Melanocyte of skin (primary cell): Measurements from ENCODE around the gene COX14. TPM values are rescaled to one million over a fixed set of nuclear protein-coding genes. Genes with fewer than 3 reads are reported as not detected.

Experiments
- total RNA-seq, 2 donors: library from RNA; depleted of rRNA; stranded (reverse); fragments of >200 nt; gene quantifications; 2 replicates each; pipeline ENCODE4 v1.2.3, GENCODE V29; 2012

Gene COX14
- 10 to 100 TPM; 42.0 to 44.4 TPM for total RNA-seq

GRCh38 chr12:50111693-50112455 is at the start of gene COX14:
COX14 (plus strand) TSS chr12:50112236; CDS start chr12:50120044, 7,808 bp downstream.

DNA sequence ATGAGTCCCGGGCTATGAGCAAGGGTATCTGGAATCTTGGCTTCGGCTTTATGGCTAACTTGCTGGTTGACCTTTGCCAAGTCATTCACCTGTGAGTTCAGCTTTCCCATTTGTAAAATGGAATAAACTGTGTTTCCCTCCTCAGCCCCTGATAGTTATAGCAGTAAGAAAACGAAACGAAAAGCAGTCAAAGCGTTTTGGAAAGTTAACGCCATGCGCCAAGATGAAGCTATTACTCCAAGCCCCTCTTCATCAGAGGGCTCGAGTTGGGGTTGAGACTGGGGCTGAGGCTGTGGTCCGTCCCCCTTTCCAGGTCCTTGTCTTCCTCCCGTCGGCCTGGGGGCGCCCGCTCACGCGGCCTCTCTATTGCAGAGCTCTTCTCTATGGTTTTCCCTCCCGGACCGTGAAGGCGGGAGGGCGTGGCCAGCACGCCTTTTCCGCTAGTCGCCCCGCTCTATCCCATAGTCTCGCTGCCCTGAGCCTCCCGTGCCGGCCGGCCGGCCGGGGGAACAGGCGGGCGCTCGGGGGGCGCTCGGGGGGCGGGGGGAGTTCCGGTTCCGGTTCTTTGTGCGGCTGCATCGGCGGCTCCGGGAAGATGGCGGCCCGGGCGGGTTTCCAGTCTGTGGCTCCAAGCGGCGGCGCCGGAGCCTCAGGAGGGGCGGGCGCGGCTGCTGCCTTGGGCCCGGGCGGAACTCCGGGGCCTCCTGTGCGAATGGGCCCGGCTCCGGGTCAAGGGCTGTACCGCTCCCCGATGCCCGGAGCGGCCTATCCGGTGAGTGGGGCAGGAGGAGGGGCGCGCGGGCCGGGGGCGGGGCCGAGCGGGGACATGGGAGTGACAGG is 27.0 kb upstream of the COX14 start, which contains the start of gene SMARCD1:
Gene SMARCD1, plus strand, starts transcription at position 568 of the 840 bp plus-strand sequence. Its CDS starts 28 bp downstream, at position 596.

GRCh38 chr12:50103767-50104321 is 8.2 kb upstream of the COX14 start, which contains the start of gene GPD1:
GPD1 (plus strand) TSS chr12:50104008; CDS start chr12:50104051, 43 bp downstream.

GRCh38 chr12:50167049-50167828 is 55.2 kb downstream of the COX14 start, which contains the start of gene CERS5:
CERS5 (minus strand) TSS chr12:50167369; CDS start chr12:50167297, 72 bp downstream.

Other genes with a start within 250 kb of the COX14 start
- gene FAIM2, start 208.3 kb upstream of the COX14 start, total RNA-seq = under 1 TPM in 1 of 2 donors, not detected in 1; under 0.01 TPM
- not detected for gene AQP2, start 161.5 kb upstream of the COX14 start, total RNA-seq
- not detected for gene AQP5, start 150.4 kb upstream of the COX14 start, total RNA-seq
- gene AQP6, start 139.3 kb upstream of the COX14 start, total RNA-seq = not detected
- 100 to 1,000 TPM in 1 of 2 donors, 10 to 100 TPM in 1; 63.3 to 110 TPM for gene RACGAP1, start 86.7 kb upstream of the COX14 start, total RNA-seq
- gene ASIC1, start 54.6 kb upstream of the COX14 start, total RNA-seq = under 1 TPM; 0.34 to 0.67 TPM
- 10 to 100 TPM; 64.0 to 90.2 TPM for gene SMARCD1, start 26.9 kb upstream of the COX14 start, total RNA-seq
- gene GPD1, start 8.2 kb upstream of the COX14 start, total RNA-seq = not detected
- gene CERS5, start 55.1 kb downstream of the COX14 start, total RNA-seq = 10 to 100 TPM; 32.0 to 39.0 TPM
- gene LIMA1, start 171.3 kb downstream of the COX14 start, total RNA-seq = 100 to 1,000 TPM; 173 to 193 TPM